GM23248 (cell line): ENCODE measurements around the gene H6PD. TPM values are rescaled to one million over a fixed set of nuclear protein-coding genes. Genes with fewer than 3 reads are reported as not detected.

Experiments used
- DNase-seq: peaks from one replicate; pipeline ENCODE4 v3.0.0-alpha.2; 2015
- H2AFZ ChIP-seq: fragments of 200-600 bp; sonication (generic); 2 replicates; pipeline ENCODE4 v1.6.1; 2016; ENCODE audit warnings: antibody characterized with exemption
- H3F3A ChIP-seq: fragments of 200-600 bp; sonication (generic); 2 replicates; pipeline ENCODE4 v1.6.1; 2016; ENCODE audit warnings: mild to moderate bottlenecking, antibody characterized with exemption, mixed run types; ENCODE audit not compliant: insufficient read depth
- H3K27ac ChIP-seq: fragments of 200-600 bp; sonication (generic); 2 replicates; pipeline ENCODE4 v1.5.1; 2016; ENCODE audit warnings: mild to moderate bottlenecking
- H3K27me3 ChIP-seq: fragments of 200-600 bp; sonication (generic); replicated peaks from 2 replicates; pipeline ENCODE4 v1.6.1; 2016; ENCODE audit warnings: mild to moderate bottlenecking; ENCODE audit not compliant: insufficient read depth
- H3K36me3 ChIP-seq: fragments of 200-600 bp; sonication (generic); 2 replicates; pipeline ENCODE4 v1.6.1; 2016; ENCODE audit warnings: low read depth, mild to moderate bottlenecking
- H3K4me1 ChIP-seq: fragments of 200-600 bp; sonication (generic); 2 replicates; pipeline ENCODE4 v1.6.1; 2016; ENCODE audit warnings: mild to moderate bottlenecking; ENCODE audit not compliant: insufficient read depth
- H3K4me2 ChIP-seq: fragments of 200-600 bp; sonication (generic); one replicate; pipeline ENCODE4 v1.6.1; 2016; ENCODE audit warnings: mild to moderate bottlenecking; ENCODE audit not compliant: unreplicated experiment
- H3K4me3 ChIP-seq: fragments of 200-600 bp; sonication (generic); 2 replicates; pipeline ENCODE4 v1.5.1; 2016; ENCODE audit warnings: mild to moderate bottlenecking
- H3K79me2 ChIP-seq: fragments of 200-600 bp; sonication (generic); 2 replicates; pipeline ENCODE4 v1.6.1; 2016; ENCODE audit warnings: mild to moderate bottlenecking; ENCODE audit not compliant: insufficient read depth
- H3K9ac ChIP-seq: fragments of 200-600 bp; sonication (generic); 2 replicates; pipeline ENCODE4 v1.6.1; 2016; ENCODE audit warnings: mild to moderate bottlenecking
- H3K9me2 ChIP-seq: fragments of 200-600 bp; sonication (generic); 2 replicates; pipeline ENCODE4 v1.6.1; 2016; ENCODE audit warnings: mixed run types, mild to moderate bottlenecking, moderate library complexity; ENCODE audit not compliant: insufficient read depth
- H3K9me3 ChIP-seq: fragments of 200-600 bp; sonication (generic); one replicate; pipeline ENCODE4 v1.6.1; 2017; ENCODE audit warnings: low read depth
- H4K20me1 ChIP-seq: fragments of 200-600 bp; sonication (generic); 2 replicates; pipeline ENCODE4 v1.6.0; 2016; ENCODE audit not compliant: insufficient read depth
- EZH2 ChIP-seq: fragments of 200-600 bp; sonication (generic); IDR thresholded peaks from 2 replicates; pipeline ENCODE4 v1.6.1; 2018; ENCODE audit warnings: antibody characterized with exemption, mild to moderate bottlenecking; ENCODE audit not compliant: insufficient read depth, poor library complexity, severe bottlenecking
- EZH2phosphoT487 ChIP-seq: fragments of 200-600 bp; sonication (generic); IDR thresholded peaks from 2 replicates; pipeline ENCODE4 v1.6.1; 2018; ENCODE audit warnings: antibody characterized with exemption, moderate library complexity, mild to moderate bottlenecking, low read depth; ENCODE audit not compliant: insufficient read depth
- WGBS, 2 experiments: methylation state at CpG; one replicate each; pipeline ENCODE4 v1.1.6; 2015 to 2017; ENCODE audit warnings: low lambda C conversion rate in 2 of 2, low coverage in 1 of 2; ENCODE audit errors: missing lambda C conversion rate in 2 of 2; 5-methylcytosine and 5-hydroxymethylcytosine counted together
- in situ Hi-C: fragments of 300-500 bp; cut with MboI; formaldehyde crosslinking; loops from 2 replicates; pipeline ENCODE4 v1.15.0; 2020
- polyA plus RNA-seq: library from polyadenylated mRNA; unstranded; fragments of >200 nt; fragmentation: Nextera tagmentation; extraction: Ambion mirVana; gene quantifications from 2 replicates; pipeline ENCODE4 v1.2.1, GENCODE V29; 2016
- total RNA-seq: library from RNA; depleted of rRNA; stranded (reverse); fragments of >200 nt; shearing (Covaris generic); gene quantifications from 2 replicates; pipeline ENCODE4 v1.2.3, GENCODE V29; 2014

Gene H6PD
- total and polyA plus RNA-seq, 2 experiments from 2014 or later: 16.1 to 29.6 TPM

GRCh38 chr1:9191231-9191630 lies 43.3 kb upstream of the H6PD start:
- in situ Hi-C loops: no loop called here
- Histone ChIP-seq H3K9me3 (no peaks in the 10 kb centered on the region), H3K9me2 (no peaks in the 10 kb centered on the region), H3K9ac (no peak overlapping the region), H3K27ac (no peak overlapping the region), H4K20me1 (no peaks in the 10 kb centered on the region), H3K4me2 (no peak overlapping the region), H2AFZ (no peak overlapping the region), H3K79me2 (no peaks in the 10 kb centered on the region), H3K36me3 (no peaks in the 10 kb centered on the region), H3K4me1 (peaks cover 6% of the 10 kb centered on the region), H3K4me3 (no peak overlapping the region), H3K27me3 (no peaks in the 10 kb centered on the region), H3F3A (peaks cover 9% of the 10 kb centered on the region)
- no peak for TF ChIP-seq EZH2
- TF ChIP-seq EZH2phosphoT487: no peak
- DNase-seq: no peak
- WGBS, 2 experiments: 78 to 82% methylated on average over 10 of the region's 10 CpGs

- H3K4me1 ChIP-seq: peaks cover 15% of the 10 kb centered on the region
- H3K27me3 ChIP-seq: no peaks in the 10 kb centered on the region
- in situ Hi-C loops: no loop called here
- H2AFZ ChIP-seq: no peak overlapping the region
- H3K9me3 ChIP-seq: no peaks in the 10 kb centered on the region
- H3K79me2 ChIP-seq: no peaks in the 10 kb centered on the region
- H4K20me1 ChIP-seq: no peaks in the 10 kb centered on the region
- DNase-seq: no peak
- no peak overlapping the region for H3K4me2 ChIP-seq
- TF ChIP-seq EZH2 (no peak), EZH2phosphoT487 (no peak)
- peaks cover 21% of the 10 kb centered on the region for H3F3A ChIP-seq
- no peaks in the 10 kb centered on the region for H3K36me3 ChIP-seq
- no peak overlapping the region for H3K27ac ChIP-seq
- H3K9me2 ChIP-seq: no peaks in the 10 kb centered on the region
- no peak overlapping the region for H3K4me3 ChIP-seq
- H3K9ac ChIP-seq: no peak overlapping the region
- WGBS, 2 experiments: 68 to 70% methylated on average over 9 of the region's 9 CpGs
Observed at GRCh38 chr1:9192578-9193232, 41.9 kb upstream of the H6PD start.

- Histone ChIP-seq H3K27ac (no peak overlapping the region), H3K9ac (no peak overlapping the region), H3K4me3 (no peak overlapping the region), H3K9me3 (no peaks in the 10 kb centered on the region), H3K27me3 (no peaks in the 10 kb centered on the region), H3K79me2 (no peaks in the 10 kb centered on the region), H2AFZ (no peak overlapping the region), H3K4me1 (peaks cover 17% of the 10 kb centered on the region), H3K4me2 (no peak overlapping the region), H3K9me2 (no peaks in the 10 kb centered on the region), H4K20me1 (no peaks in the 10 kb centered on the region), H3K36me3 (no peaks in the 10 kb centered on the region), H3F3A (peaks cover 21% of the 10 kb centered on the region)
- in situ Hi-C loops: no loop called here
- peak; percentile 68 for DNase-seq
- WGBS, 2 experiments: 61 to 65% methylated on average over 5 of the region's 5 CpGs
- TF ChIP-seq EZH2phosphoT487: no peak
- no peak for TF ChIP-seq EZH2
Observed at GRCh38 chr1:9193233-9193625, 41.3 kb upstream of the H6PD start.

- no peaks in the 10 kb centered on the region for H3K9me3 ChIP-seq
- DNase-seq: no peak
- no peak overlapping the region for H3K27ac ChIP-seq
- H3K9ac ChIP-seq: no peak overlapping the region
- in situ Hi-C loops: no loop called here
- no peaks in the 10 kb centered on the region for H3K27me3 ChIP-seq
- peaks cover 20% of the 10 kb centered on the region for H3K4me1 ChIP-seq
- 67 to 78% methylated on average over 4 of the region's 4 CpGs for WGBS, 2 experiments
- H3F3A ChIP-seq: peaks cover 22% of the 10 kb centered on the region
- H3K9me2 ChIP-seq: no peaks in the 10 kb centered on the region
- H3K36me3 ChIP-seq: no peaks in the 10 kb centered on the region
- no peak overlapping the region for H3K4me2 ChIP-seq
- TF ChIP-seq EZH2phosphoT487 (no peak), EZH2 (no peak)
- H3K79me2 ChIP-seq: no peaks in the 10 kb centered on the region
- no peak overlapping the region for H2AFZ ChIP-seq
- H3K4me3 ChIP-seq: no peak overlapping the region
- H4K20me1 ChIP-seq: no peaks in the 10 kb centered on the region
Observed at GRCh38 chr1:9194024-9194423, 40.5 kb upstream of the H6PD start.

GRCh38 chr1:9195651-9196050 lies 38.9 kb upstream of the H6PD start:
- TF ChIP-seq EZH2phosphoT487 (no peak), EZH2 (no peak)
- Histone ChIP-seq H4K20me1 (no peaks in the 10 kb centered on the region), H3K27me3 (no peaks in the 10 kb centered on the region), H2AFZ (no peak overlapping the region), H3K9me3 (no peaks in the 10 kb centered on the region), H3F3A (peaks cover 38% of the 10 kb centered on the region), H3K27ac (peak overlapping the region; percentile 89), H3K9ac (peak overlapping the region; percentile 79), H3K4me2 (peak overlapping the region; percentile 34), H3K4me1 (peaks cover 30% of the 10 kb centered on the region), H3K9me2 (no peaks in the 10 kb centered on the region), H3K79me2 (no peaks in the 10 kb centered on the region), H3K36me3 (no peaks in the 10 kb centered on the region), H3K4me3 (no peak overlapping the region)
- no peak for DNase-seq
- in situ Hi-C loops: no loop called here
- WGBS, 2 experiments: 92 to 93% methylated on average over 8 of the region's 8 CpGs
